ENCODE measurements around the gene C11orf97.
"Not testable (repeated sequence)": the region's sequence is repeated elsewhere in the genome, so short reads cannot be mapped to it uniquely, and the experiment has no call there.

C11orf97 gene

GRCh38 chr11:94511932-94512781 is at the start of gene C11orf97:
TSS of gene C11orf97 (plus strand) at chr11:94512461. CDS start at chr11:94512529, 68 bp downstream.
- DNase-seq (ENCODE audit: low read depth in 2 of 2), result peak; percentile 42 to 47

DNA sequence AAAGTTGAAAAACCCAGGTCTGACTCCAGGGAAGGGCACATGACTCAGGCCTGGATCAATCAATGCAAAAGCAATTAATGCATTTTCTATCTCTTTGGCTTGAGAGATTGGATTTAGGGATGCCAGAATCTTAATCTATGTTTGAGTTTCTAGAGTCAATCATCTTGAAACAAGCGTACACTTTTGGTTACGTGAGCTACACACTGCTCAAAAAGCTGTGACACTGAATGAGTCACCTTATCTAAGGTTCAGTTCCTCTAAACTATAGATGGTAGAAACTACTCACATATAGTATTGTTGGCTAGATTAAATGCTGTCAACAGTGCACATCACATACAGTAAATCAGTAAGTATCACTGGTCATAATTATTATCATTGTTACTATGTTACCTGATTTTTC is 42.8 kb upstream of the C11orf97 start:
- no peak for DNase-seq (ENCODE audit: low read depth in 2 of 2)

DNA sequence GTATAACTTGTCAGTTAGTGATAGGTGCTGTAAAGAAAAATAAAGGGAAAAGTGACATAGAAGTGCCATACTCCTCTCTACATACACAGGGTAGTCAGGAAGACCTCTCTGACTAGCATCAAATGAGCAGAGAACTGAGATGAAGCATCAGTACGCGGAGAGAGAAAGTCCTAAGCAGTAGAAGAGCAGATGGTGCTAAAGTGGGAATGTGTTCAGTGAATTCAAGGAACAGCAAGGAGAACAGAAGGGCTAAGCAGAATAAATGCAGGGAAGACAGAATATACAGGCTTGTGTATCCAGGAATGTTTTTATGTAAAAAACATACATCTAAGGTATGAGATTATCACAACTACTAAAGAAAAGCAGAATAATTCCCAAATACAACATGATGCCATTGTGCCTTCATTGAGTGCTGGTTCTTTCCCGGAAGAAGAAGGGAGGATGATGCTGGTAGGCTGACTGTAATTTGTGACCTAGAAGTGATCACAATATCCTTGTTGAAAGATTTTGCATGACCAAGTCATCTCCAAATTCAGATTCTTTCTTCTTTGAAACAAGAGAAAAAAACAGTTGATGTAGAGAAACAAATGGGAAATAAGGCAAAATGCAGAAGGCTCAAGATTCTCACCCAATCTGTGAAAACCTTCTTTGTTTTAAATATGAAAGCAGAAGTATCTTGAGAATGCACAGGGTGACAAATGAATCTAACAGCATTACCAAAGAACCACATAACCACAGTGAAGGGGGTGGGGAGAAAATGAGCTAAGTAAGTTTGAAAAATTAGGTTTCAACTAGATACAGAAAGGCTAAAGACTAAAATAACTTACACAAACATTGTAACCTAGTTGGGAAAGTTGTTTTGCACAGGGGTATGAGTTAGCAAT is 39.1 kb upstream of the C11orf97 start:
- no peak for DNase-seq (ENCODE audit: low read depth in 2 of 2)

- no peak for DNase-seq (ENCODE audit: low read depth in 2 of 2)
Measured at GRCh38 chr11:94477624-94478023, 34.6 kb upstream of the C11orf97 start.

DNA sequence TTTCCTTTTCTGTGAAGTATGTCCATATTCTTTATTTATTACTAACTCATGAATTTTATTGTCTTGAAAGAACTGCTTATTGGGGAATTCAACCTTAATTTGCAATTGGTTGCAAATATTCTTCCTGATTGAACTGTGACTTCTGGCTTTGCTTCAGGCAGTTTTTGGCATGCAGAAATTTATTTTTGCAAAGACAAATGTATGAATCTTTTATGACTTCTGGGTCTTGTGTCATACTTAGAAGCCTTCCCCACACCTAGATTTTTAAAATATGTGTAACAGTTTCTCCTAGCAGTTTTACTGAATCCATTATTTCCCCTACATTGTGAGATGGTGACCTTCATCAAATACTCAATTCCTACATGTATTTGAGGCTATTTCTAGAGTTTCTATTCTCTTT is 30.9 kb upstream of the C11orf97 start:
- DNase-seq (ENCODE audit: low read depth in 2 of 2), result no peak

- no peak for DNase-seq (ENCODE audit: low read depth in 2 of 2)
Measured at GRCh38 chr11:94486068-94486467, 26.2 kb upstream of the C11orf97 start.

DNA sequence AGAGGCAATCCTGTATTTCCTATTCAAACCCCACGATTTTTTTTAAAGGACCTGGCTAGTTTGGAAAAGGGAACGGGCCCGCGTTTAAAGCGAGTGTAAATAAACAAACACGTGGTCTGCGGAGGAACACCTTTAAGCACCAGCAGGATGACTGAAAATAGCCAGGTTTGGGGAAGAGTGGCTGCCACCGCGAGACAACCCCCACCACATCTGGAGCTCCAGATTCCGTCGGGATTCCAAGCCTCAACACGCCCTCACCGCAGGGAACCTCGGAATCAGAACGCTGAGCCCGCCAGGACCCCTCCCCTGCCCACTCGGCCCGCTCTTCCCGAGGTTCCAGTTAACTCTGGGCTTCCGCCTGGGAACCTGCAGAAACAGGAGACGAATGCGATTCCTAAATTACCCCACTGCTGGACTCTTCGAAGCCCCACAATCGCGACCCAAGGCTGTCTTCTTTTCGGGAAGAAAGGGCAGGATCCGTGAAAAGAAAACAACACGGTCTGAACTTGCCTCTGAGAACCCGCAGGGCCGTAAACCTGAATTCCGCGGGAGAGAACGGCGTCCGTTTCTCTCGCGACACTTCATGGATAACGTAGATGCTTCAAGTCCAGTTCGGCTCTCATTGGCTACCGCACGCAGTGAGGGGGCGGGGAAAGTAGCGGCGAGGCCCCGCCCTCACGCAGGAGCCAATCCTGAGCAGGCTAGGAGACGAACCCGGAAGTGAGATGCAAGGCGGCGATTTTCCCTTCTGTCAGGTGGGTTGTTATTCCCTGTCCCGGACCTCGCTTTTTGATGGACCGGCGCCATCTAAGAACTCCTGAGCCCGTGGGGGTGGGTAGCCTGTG is 18.8 kb upstream of the C11orf97 start, which contains the start of the genes ANKRD49 and MRE11:
Gene ANKRD49, plus strand, starts transcription at position 704 of the 845 bp plus-strand sequence. CDS start 2,710 bp downstream, outside the sequence.
Gene MRE11, minus strand, starts transcription at position 564 of the 845 bp plus-strand sequence. CDS start 1,043 bp downstream, outside the sequence.
- peak; percentile 87 to 91 for DNase-seq (ENCODE audit: low read depth in 2 of 2)

- no peak for DNase-seq (ENCODE audit: low read depth in 2 of 2)
Measured at GRCh38 chr11:94494126-94494680, 18.1 kb upstream of the C11orf97 start.

DNA sequence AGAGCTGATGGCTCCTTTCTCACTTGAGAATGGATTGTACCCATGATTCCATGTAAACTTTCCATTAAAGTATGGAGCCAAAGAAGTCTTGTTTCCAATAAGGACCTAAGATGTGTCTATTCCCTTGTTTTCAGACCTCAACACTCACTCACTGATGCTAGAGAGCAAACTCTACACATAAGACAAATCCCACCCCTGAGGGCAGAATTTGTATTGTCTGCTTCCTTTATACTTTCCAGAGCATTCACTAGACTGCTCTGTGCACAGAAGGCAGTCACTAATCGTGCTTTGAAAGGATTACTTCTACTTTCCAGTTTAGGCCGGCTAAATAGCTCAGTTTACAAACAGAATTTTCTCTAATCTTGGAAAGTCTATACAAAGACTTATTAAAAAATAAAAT is 12.1 kb upstream of the C11orf97 start:
- DNase-seq (ENCODE audit: low read depth in 2 of 2), result no peak

GRCh38 chr11:94501522-94501921 is 10.7 kb upstream of the C11orf97 start:
- no peak for DNase-seq (ENCODE audit: low read depth in 2 of 2)

DNA sequence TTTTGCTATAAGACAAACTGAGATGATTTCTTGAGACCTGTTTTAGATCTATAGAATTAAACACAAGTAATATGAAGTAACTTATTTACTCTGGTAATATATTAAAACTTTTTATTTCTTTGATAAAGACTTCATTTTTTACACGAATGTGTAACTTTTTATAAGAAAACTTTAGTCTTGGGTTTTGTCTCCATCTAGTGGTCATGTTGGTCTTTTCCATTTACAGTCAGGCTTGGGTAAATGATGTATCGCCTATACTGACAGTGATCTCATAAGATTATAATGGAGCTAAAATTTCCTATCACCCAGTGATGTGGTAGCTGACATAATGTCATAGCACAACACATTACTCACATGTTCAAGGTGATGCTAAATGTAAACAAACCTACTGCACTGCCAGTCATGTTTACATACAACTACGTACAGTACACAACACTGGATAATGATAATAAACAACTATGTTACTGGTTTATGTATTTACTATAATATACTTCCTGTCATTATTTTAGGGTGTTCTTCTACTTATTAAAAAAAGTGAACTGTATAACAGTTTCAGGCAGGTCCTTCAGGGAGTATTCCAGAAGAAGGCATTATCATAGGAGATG is 7.5 kb upstream of the C11orf97 start:
- no peak for DNase-seq (ENCODE audit: low read depth in 2 of 2)

- not testable (repeated sequence) for DNase-seq (ENCODE audit: low read depth in 2 of 2)
Measured at GRCh38 chr11:94506513-94506912, 5.7 kb upstream of the C11orf97 start.

- DNase-seq (ENCODE audit: low read depth in 2 of 2), result no peak
Measured at GRCh38 chr11:94507485-94507884, 4.8 kb upstream of the C11orf97 start.

DNA sequence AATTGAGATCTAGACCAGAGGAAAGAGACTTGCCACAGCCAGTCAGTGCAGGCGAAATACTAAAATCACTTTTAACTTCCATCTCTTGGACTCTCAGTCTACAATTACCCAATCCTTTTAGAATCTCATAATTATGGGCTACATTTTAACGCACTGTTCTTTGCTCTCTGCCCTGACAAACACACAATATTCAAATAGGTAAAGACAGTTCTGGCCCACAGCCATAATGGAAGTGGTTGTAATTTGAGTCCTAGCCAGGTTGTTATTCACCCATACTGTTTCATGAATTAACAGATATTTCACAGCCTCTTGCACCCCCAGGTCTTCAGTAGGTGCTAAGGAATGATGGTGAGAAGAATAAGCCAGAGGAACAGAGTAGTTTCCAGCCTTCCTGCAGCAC is 830 bp downstream of the C11orf97 start:
- DNase-seq (ENCODE audit: low read depth in 2 of 2), result no peak

- DNase-seq (ENCODE audit: low read depth in 2 of 2), result no peak
Measured at GRCh38 chr11:94515398-94515797, 3.1 kb downstream of the C11orf97 start.

- DNase-seq (ENCODE audit: low read depth in 2 of 2), result no peak
Measured at GRCh38 chr11:94516725-94517124, 4.5 kb downstream of the C11orf97 start.

DNA sequence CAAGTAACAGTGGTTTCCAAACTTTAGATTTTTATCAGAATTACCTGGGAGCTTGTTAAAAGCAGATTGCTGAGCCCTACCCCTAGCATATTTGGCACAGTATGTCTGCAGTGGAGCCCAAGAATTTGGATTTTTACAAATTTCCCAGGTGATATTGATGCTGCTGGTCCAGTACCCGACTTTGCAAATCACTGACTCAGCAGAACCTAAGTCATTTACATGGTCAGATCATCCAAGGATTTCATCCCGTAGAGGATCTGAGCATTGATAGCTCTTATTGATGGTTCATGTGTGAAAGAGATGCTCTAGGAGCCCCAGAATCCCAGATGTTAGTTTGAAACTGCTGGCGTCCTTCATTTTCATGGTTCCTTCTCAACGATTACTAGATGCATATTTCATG is 6.0 kb downstream of the C11orf97 start:
- DNase-seq (ENCODE audit: low read depth in 2 of 2), result no peak

DNA sequence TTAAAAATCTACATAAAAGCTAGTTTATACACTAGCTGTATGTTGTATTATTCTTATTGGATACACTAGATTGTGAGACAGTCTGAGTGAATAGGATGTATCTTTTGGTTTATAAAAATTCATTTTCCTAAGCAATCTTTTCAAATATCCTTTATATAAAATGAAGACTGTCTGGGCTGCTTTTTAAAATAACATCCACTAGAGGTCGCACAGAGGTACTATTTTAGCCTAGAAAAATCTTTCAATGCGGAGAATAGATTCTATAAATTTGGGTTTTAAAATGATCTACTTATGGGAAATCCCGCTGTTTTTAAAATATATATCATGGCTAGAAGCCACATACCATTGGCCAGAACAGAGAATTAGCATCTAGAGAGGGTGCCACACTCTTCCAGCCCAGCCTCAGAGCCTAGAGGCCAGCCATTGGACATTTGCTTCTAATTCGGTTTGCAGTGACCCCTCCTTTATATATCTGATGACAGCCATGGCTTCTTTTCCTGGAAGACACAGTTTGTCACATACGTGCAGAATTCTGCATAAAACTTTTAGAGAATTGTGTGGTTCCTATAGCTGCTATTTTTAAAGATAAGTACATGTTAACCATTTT is 7.3 kb downstream of the C11orf97 start:
- DNase-seq (ENCODE audit: low read depth in 2 of 2), result no peak

DNA sequence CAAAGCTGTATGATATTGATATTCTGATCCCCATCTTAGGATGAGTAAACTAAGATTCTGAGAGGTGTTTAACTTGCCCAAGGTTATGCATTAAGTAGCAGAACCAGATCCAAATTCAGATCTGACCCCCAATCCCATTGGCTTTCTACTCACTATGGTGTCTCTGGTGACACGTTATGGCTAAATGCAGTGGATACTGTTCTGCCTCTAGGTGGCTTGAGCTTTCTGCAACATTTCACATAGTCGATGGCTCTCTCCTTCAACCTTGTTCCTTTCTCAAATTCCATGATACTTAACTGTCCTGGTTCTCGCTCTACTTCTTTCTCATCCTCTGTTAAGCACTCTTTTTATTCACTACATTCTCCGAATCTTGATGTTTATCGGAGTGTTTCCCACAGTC is 9.4 kb downstream of the C11orf97 start:
- no peak for DNase-seq (ENCODE audit: low read depth in 2 of 2)

DNA sequence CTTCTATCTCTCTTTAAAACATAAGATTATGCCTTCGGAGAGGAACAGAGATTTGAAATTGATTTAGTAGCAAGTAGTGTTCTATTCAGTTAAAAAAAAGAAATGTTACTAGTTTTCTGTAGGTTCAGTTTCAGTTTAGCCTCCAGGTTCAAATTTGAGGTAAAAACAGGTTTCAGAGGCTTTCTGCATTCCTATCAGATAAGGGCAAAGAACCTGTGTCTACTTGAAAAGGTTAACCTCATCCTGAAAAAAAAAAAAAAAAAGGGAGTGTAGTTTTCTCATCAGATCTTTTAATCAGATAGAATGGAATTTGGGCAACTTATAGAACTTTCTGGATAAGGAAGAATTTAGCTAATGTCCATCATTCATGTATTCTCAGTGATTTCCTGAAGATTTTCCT is 12.1 kb downstream of the C11orf97 start:
- DNase-seq (ENCODE audit: low read depth in 2 of 2), result no peak
